GM23338 (cell line): Measurements from ENCODE around the gene CCDC71L. TPM values are rescaled to one million over a fixed set of nuclear protein-coding genes. Genes with fewer than 3 reads are reported as not detected.

Source experiments
- ATAC-seq: fragments of 200-7000 bp; cut with Tn5 transposase; 3 replicates; pipeline ENCODE4 v1.9.1; 2020
- DNase-seq: peaks from one replicate; pipeline ENCODE4 v3.0.0-alpha.2; 2015; ENCODE audit warnings: low spot score
- H2AFZ ChIP-seq: fragments of 200-600 bp; sonication (generic); 2 replicates; pipeline ENCODE4 v1.8.0; 2016; ENCODE audit warnings: antibody characterized with exemption, mild to moderate bottlenecking, moderate library complexity
- H3F3A ChIP-seq: fragments of 200-600 bp; sonication (generic); replicated peaks from 2 replicates; pipeline ENCODE4 v1.8.0; 2017; ENCODE audit warnings: antibody characterized with exemption, mixed run types, low read depth
- H3K27ac ChIP-seq: fragments of 200-600 bp; sonication (generic); 2 replicates; pipeline ENCODE4 v1.6.1; 2016; ENCODE audit warnings: low read depth
- H3K27me3 ChIP-seq: fragments of 200-600 bp; sonication (generic); 2 replicates; pipeline ENCODE4 v1.8.0; 2016; ENCODE audit warnings: mild to moderate bottlenecking, mixed run types, moderate library complexity; ENCODE audit not compliant: insufficient read depth
- H3K36me3 ChIP-seq: fragments of 200-600 bp; sonication (generic); 2 replicates; pipeline ENCODE4 v1.8.0; 2016; ENCODE audit warnings: mild to moderate bottlenecking; ENCODE audit not compliant: insufficient read depth
- H3K4me1 ChIP-seq: fragments of 200-600 bp; sonication (generic); 2 replicates; pipeline ENCODE4 v1.8.0; 2016; ENCODE audit warnings: mild to moderate bottlenecking, moderate library complexity; ENCODE audit not compliant: insufficient read depth
- H3K4me2 ChIP-seq: fragments of 200-600 bp; sonication (generic); 2 replicates; pipeline ENCODE4 v1.7.1; 2017; ENCODE audit warnings: mixed run types
- H3K4me3 ChIP-seq: fragments of 200-600 bp; sonication (generic); 2 replicates; pipeline ENCODE4 v1.6.1; 2016; ENCODE audit warnings: mixed run types
- H3K79me2 ChIP-seq: fragments of 200-600 bp; sonication (generic); replicated peaks from 2 replicates; pipeline ENCODE4 v1.8.0; 2017; ENCODE audit warnings: mild to moderate bottlenecking; ENCODE audit not compliant: insufficient read depth
- H3K9me2 ChIP-seq: fragments of 200-600 bp; sonication (generic); 2 replicates; pipeline ENCODE4 v1.8.0; 2017; ENCODE audit not compliant: insufficient read depth
- H4K20me1 ChIP-seq: fragments of 200-600 bp; sonication (generic); replicated peaks from 2 replicates; pipeline ENCODE4 v1.8.0; 2017; ENCODE audit warnings: mild to moderate bottlenecking; ENCODE audit not compliant: insufficient read depth
- H3K27ac Mint-ChIP-seq: 2 replicates; pipeline ENCODE4 v1.8.0; 2020; ENCODE audit warnings: inconsistent platforms, mild to moderate bottlenecking, moderate library complexity, mixed read lengths
- H3K27me3 Mint-ChIP-seq: 3 replicates; pipeline ENCODE4 v1.8.0; 2022; ENCODE audit warnings: low read depth, mild to moderate bottlenecking, moderate library complexity, mixed read lengths, inconsistent platforms; ENCODE audit not compliant: insufficient read depth, poor library complexity
- H3K36me3 Mint-ChIP-seq: 3 replicates; pipeline ENCODE4 v1.8.0; 2021; ENCODE audit warnings: low read depth, mild to moderate bottlenecking, inconsistent platforms, moderate library complexity, mixed read lengths
- H3K4me1 Mint-ChIP-seq: 3 replicates; pipeline ENCODE4 v1.8.0; 2020; ENCODE audit warnings: mild to moderate bottlenecking, inconsistent platforms, mixed read lengths
- H3K4me3 Mint-ChIP-seq: 3 replicates; pipeline ENCODE4 v1.8.0; 2021; ENCODE audit warnings: moderate library complexity, mild to moderate bottlenecking, inconsistent platforms, mixed read lengths
- H3K9me3 Mint-ChIP-seq: 3 replicates; pipeline ENCODE4 v1.8.0; 2020; ENCODE audit warnings: moderate library complexity, mild to moderate bottlenecking, inconsistent platforms, mixed read lengths
- CREB1 ChIP-seq: fragments of 250-450 bp; sonication (Bioruptor Pico); IDR thresholded peaks from 2 replicates; pipeline ENCODE4 v1.5.0; 2020; ENCODE audit warnings: low read depth, mild to moderate bottlenecking, moderate library complexity
- EZH2 ChIP-seq: fragments of 200-600 bp; sonication (generic); IDR thresholded peaks from one replicate; pipeline ENCODE4 v1.8.0; 2017; ENCODE audit warnings: antibody characterized with exemption, mild to moderate bottlenecking, low read depth; ENCODE audit not compliant: unreplicated experiment
- EZH2phosphoT487 ChIP-seq: fragments of 200-600 bp; sonication (generic); IDR thresholded peaks from one replicate; pipeline ENCODE4 v1.8.1; 2018; ENCODE audit warnings: antibody characterized with exemption; ENCODE audit not compliant: unreplicated experiment
- JUNB ChIP-seq: IDR thresholded peaks from one replicate; pipeline ENCODE4 v1.6.1; 2016; ENCODE audit warnings: antibody characterized with exemption; ENCODE audit not compliant: unreplicated experiment
- NANOG ChIP-seq: IDR thresholded peaks from 2 replicates; pipeline ENCODE4 v1.6.1; 2016; ENCODE audit warnings: antibody characterized with exemption, borderline replicate concordance
- POLR2AphosphoS5 ChIP-seq: IDR thresholded peaks from 2 replicates; pipeline ENCODE4 v1.6.1; 2016; ENCODE audit warnings: antibody characterized with exemption, low read depth
- STAT1 ChIP-seq: IDR thresholded peaks from one replicate; pipeline ENCODE4 v1.6.1; 2016; ENCODE audit warnings: antibody characterized with exemption; ENCODE audit not compliant: unreplicated experiment
- ZNF114 ChIP-seq: fragments of 250-450 bp; sonication (Bioruptor Pico); IDR thresholded peaks from 2 replicates; pipeline ENCODE4 v1.5.0; 2020; ENCODE audit warnings: mild to moderate bottlenecking, moderate library complexity
- ZNF331 ChIP-seq: fragments of 250-450 bp; sonication (Bioruptor Pico); IDR thresholded peaks from 2 replicates; pipeline ENCODE4 v1.5.0; 2020; ENCODE audit warnings: low read depth, mild to moderate bottlenecking, moderate library complexity
- ZNF462 ChIP-seq: fragments of 250-450 bp; sonication (Bioruptor Pico); IDR thresholded peaks from 2 replicates; pipeline ENCODE4 v1.5.0; 2020; ENCODE audit warnings: mild to moderate bottlenecking, moderate library complexity
- polyA plus RNA-seq: library from polyadenylated mRNA; unstranded; fragments of >200 nt; fragmentation: Nextera tagmentation; extraction: Ambion mirVana; gene quantifications from 2 replicates; pipeline ENCODE4 v1.2.1, GENCODE V29; 2016
- total RNA-seq: library from RNA; depleted of rRNA; stranded (reverse); fragments of >200 nt; shearing (Covaris generic); gene quantifications from 2 replicates; pipeline ENCODE4 v1.2.3, GENCODE V29; 2014
- TF ChIP-seq, protein P1 (sequence below), 2 experiments: fragments of 200-600 bp in 1 of 2; sonication (generic) in 1 of 2; conservative IDR thresholded peaks; 2 replicates each; pipeline versions ENCODE4 v1.5.1 to v1.6.1; 2016 to 2017; ENCODE audit warnings: antibody characterized with exemption in 2 of 2, low read depth in 2 of 2, mild to moderate bottlenecking in 2 of 2, moderate library complexity in 1 of 2
- TF ChIP-seq, protein P2 (sequence below): IDR thresholded peaks from one replicate; pipeline ENCODE4 v1.6.1; 2018; ENCODE audit warnings: antibody characterized with exemption; ENCODE audit not compliant: unreplicated experiment
- TF ChIP-seq, protein P3 (sequence below): IDR thresholded peaks from 2 replicates; pipeline ENCODE4 v1.6.1; 2016; ENCODE audit warnings: antibody characterized with exemption

Gene CCDC71L
- total and polyA plus RNA-seq, 2 experiments from 2014 or later, result 8.4 to 32.3 TPM

DNA sequence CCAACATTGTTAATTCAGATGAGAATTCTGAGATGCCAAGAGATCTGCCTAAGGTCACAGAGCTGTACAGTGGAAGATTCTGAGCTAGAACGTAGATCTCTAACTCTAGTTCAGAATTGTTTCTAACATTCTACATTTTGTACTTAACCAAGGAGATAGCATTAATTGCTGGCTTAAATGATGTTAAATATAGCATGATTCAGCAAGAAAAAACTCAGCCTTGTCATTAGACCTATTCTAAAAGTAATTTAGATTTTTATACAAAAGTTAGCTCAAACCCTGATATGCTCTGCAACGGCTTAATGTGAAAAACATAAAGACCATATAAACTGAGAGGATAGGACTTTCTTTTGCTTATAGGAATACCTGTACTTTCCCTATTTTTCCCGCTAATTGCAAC, 3.4 kb upstream of the CCDC71L start:
- H3K79me2 ChIP-seq, result no peaks in the 10 kb centered on the region
- peaks cover 4% of the 10 kb centered on the region; the same call in 1 of the 3 replicates for H3K4me1 Mint-ChIP-seq

More for the DNA sequence above, 3.4 kb upstream of the CCDC71L start:
- Histone ChIP-seq H3K4me3 (no peak overlapping the region), H3K9me2 (peaks cover 7% of the 10 kb centered on the region), H4K20me1 (no peaks in the 10 kb centered on the region), H3K36me3 (no peaks in the 10 kb centered on the region), H3K27me3 (no peaks in the 10 kb centered on the region), H2AFZ (no peak overlapping the region), H3K27ac (no peak overlapping the region), H3F3A (no peaks in the 10 kb centered on the region), H3K4me1 (peaks cover under 1% of the 10 kb centered on the region; the same call in 1 of the 2 replicates), H3K4me2 (no peak overlapping the region)
- H3K27ac Mint-ChIP-seq, result no peak overlapping the region
- no peaks in the 10 kb centered on the region for H3K9me3 Mint-ChIP-seq
- no peak overlapping the region for H3K4me3 Mint-ChIP-seq
- no peaks in the 10 kb centered on the region; the same call in 2 of the 3 replicates for H3K36me3 Mint-ChIP-seq
- TF ChIP-seq, protein P1, sequence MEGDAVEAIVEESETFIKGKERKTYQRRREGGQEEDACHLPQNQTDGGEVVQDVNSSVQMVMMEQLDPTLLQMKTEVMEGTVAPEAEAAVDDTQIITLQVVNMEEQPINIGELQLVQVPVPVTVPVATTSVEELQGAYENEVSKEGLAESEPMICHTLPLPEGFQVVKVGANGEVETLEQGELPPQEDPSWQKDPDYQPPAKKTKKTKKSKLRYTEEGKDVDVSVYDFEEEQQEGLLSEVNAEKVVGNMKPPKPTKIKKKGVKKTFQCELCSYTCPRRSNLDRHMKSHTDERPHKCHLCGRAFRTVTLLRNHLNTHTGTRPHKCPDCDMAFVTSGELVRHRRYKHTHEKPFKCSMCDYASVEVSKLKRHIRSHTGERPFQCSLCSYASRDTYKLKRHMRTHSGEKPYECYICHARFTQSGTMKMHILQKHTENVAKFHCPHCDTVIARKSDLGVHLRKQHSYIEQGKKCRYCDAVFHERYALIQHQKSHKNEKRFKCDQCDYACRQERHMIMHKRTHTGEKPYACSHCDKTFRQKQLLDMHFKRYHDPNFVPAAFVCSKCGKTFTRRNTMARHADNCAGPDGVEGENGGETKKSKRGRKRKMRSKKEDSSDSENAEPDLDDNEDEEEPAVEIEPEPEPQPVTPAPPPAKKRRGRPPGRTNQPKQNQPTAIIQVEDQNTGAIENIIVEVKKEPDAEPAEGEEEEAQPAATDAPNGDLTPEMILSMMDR (conservative IDR thresholded peaks at IDR 0.05; ENCODE audit: low read depth in 2 of 2), result no peak
- no peak for TF ChIP-seq STAT1
- no peak for TF ChIP-seq ZNF114 (CRISPR knock-in tag)
- TF ChIP-seq CREB1 (CRISPR knock-in tag), result no peak
- TF ChIP-seq POLR2AphosphoS5, result no peak
- no peak for TF ChIP-seq NANOG
- TF ChIP-seq ZNF331 (CRISPR knock-in tag), result no peak
- no peak for TF ChIP-seq EZH2phosphoT487
- TF ChIP-seq, protein P2, sequence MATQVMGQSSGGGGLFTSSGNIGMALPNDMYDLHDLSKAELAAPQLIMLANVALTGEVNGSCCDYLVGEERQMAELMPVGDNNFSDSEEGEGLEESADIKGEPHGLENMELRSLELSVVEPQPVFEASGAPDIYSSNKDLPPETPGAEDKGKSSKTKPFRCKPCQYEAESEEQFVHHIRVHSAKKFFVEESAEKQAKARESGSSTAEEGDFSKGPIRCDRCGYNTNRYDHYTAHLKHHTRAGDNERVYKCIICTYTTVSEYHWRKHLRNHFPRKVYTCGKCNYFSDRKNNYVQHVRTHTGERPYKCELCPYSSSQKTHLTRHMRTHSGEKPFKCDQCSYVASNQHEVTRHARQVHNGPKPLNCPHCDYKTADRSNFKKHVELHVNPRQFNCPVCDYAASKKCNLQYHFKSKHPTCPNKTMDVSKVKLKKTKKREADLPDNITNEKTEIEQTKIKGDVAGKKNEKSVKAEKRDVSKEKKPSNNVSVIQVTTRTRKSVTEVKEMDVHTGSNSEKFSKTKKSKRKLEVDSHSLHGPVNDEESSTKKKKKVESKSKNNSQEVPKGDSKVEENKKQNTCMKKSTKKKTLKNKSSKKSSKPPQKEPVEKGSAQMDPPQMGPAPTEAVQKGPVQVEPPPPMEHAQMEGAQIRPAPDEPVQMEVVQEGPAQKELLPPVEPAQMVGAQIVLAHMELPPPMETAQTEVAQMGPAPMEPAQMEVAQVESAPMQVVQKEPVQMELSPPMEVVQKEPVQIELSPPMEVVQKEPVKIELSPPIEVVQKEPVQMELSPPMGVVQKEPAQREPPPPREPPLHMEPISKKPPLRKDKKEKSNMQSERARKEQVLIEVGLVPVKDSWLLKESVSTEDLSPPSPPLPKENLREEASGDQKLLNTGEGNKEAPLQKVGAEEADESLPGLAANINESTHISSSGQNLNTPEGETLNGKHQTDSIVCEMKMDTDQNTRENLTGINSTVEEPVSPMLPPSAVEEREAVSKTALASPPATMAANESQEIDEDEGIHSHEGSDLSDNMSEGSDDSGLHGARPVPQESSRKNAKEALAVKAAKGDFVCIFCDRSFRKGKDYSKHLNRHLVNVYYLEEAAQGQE, result no peak
- no peak for TF ChIP-seq JUNB
- no peak for TF ChIP-seq ZNF462 (CRISPR knock-in tag)
- TF ChIP-seq, protein P3, sequence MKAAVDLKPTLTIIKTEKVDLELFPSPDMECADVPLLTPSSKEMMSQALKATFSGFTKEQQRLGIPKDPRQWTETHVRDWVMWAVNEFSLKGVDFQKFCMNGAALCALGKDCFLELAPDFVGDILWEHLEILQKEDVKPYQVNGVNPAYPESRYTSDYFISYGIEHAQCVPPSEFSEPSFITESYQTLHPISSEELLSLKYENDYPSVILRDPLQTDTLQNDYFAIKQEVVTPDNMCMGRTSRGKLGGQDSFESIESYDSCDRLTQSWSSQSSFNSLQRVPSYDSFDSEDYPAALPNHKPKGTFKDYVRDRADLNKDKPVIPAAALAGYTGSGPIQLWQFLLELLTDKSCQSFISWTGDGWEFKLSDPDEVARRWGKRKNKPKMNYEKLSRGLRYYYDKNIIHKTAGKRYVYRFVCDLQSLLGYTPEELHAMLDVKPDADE, result no peak
- no peak for TF ChIP-seq EZH2
- DNase-seq, result no peak
- ATAC-seq, result no peak
- peaks cover 4% of the 10 kb centered on the region for H3K27me3 Mint-ChIP-seq
